Kidney (tissue), 14 donors: Measurements from ENCODE around the gene COMMD10. TPM values are rescaled to one million over a fixed set of nuclear protein-coding genes. Genes with fewer than 3 reads are reported as not detected.

Source experiments
- DNase-seq, 5 donors: peaks; one replicate each; pipeline ENCODE4 v3.0.0-alpha.2; 2013 to 2020
- FAIRE-seq: peaks from 2 replicates; lab custom pipeline; 2012; peaks lifted over from hg19 to GRCh38; lab: Jason Lieb, UNC
- H3K27ac ChIP-seq, 2 donors: one replicate each; pipeline ENCODE4 v1.7.0; 2013; ENCODE audit warnings: low read depth in 2 of 2, low read length in 2 of 2, inconsistent platforms in 1 of 2
- H3K27me3 ChIP-seq: one replicate; pipeline ENCODE4 v1.7.1; 2013; ENCODE audit warnings: low read length, inconsistent platforms; ENCODE audit not compliant: control insufficient read depth, insufficient read depth
- H3K36me3 ChIP-seq, 3 donors: one replicate each; pipeline versions ENCODE4 v1.7.0 to v1.7.1; 2013; ENCODE audit warnings: low read length in 3 of 3, control low read depth in 1 of 3, inconsistent platforms in 1 of 3; ENCODE audit not compliant: insufficient read depth in 3 of 3, control insufficient read depth in 2 of 3
- H3K4me1 ChIP-seq, 3 donors: one replicate each; pipeline versions ENCODE4 v1.7.0 to v1.7.1; 2013; ENCODE audit warnings: low read length in 3 of 3, inconsistent platforms in 1 of 3, low read depth in 1 of 3; ENCODE audit not compliant: control insufficient read depth in 2 of 3, insufficient read depth in 2 of 3
- H3K4me3 ChIP-seq, 3 donors: one replicate each; pipeline versions ENCODE4 v1.7.0 to v1.8.1; 2013; ENCODE audit warnings: low read length in 3 of 3, control low read depth in 1 of 3, inconsistent platforms in 1 of 3
- H3K9ac ChIP-seq, 3 donors: one replicate each; pipeline versions ENCODE4 v1.7.0 to v1.7.1; 2013; ENCODE audit warnings: low read length in 3 of 3, control low read depth in 1 of 3, inconsistent platforms in 1 of 3
- H3K9me3 ChIP-seq, 3 donors: one replicate each; pipeline versions ENCODE4 v1.7.0 to v1.7.1; 2013; ENCODE audit warnings: low read length in 3 of 3, control low read depth in 1 of 3, inconsistent platforms in 1 of 3; ENCODE audit not compliant: control insufficient read depth in 2 of 3, insufficient read depth in 1 of 3
- CTCF ChIP-seq: IDR thresholded peaks from 3 replicates; pipeline ENCODE4 v1.5.1; 2012; ENCODE audit warnings: mild to moderate bottlenecking, moderate library complexity, borderline replicate concordance; ENCODE audit not compliant: insufficient read depth; ENCODE audit errors: extremely low read depth
- intact Hi-C: fragments of 100-400 bp; cut with DNase I; formaldehyde crosslinking; loops from one replicate; pipeline ENCODE4 v1.11.1; 2022
- polyA plus RNA-seq: library from polyadenylated mRNA; stranded (reverse); fragments of 350-450 nt; fragmentation: Illumina TruSeq; extraction: RNeasy Lipid Tissue Mini Kit (QIAGEN cat#74804); gene quantifications from one replicate; pipeline ENCODE4 v1.2.3, GENCODE V29; 2014; ENCODE audit warnings: low read depth, low replicate concordance; ENCODE audit not compliant: insufficient read depth
- total RNA-seq: library from RNA; stranded (reverse); fragmentation: NEBNext Ultra II Directional; extraction: Animal tissue kit (Norgen Biotek cat#: 25700); gene quantifications from one replicate; pipeline ENCODE4 v1.2.1, GENCODE V29; 2021
- donor health status: control.
- donor health status: control.
- donor health status: control.
- donor health status: control.
- donor health status: control.
- donor health status: DM: yes; HTN: yes; CAD: no.
- donor health status: Normal renal cell carcinoma (clear cell type).

The COMMD10 gene
- total and polyA plus RNA-seq, 2 donors from 2014 or later, result 37.6 to 41.1 TPM

GRCh38 chr5:116292321-116292720 lies 207.5 kb downstream of the COMMD10 start:
- no peak for FAIRE-seq

GRCh38 chr5:116296335-116297072 lies 211.7 kb downstream of the COMMD10 start:
- H3K9ac ChIP-seq, result no peak overlapping the region
- intact Hi-C loops, result no loop called here
- peak overlapping the region in 1 of 2 donors; percentile 14 for H3K27ac ChIP-seq
- TF ChIP-seq CTCF, result no peak
- peaks cover 0 to 8% (median 0%) of the 10 kb centered on the region in 3 donors for H3K9me3 ChIP-seq
- H3K27me3 ChIP-seq, result no peaks in the 10 kb centered on the region
- peak; percentile 76 for FAIRE-seq
- peak in 1 of 5 donors; percentile 30 for DNase-seq
- peaks cover 0 to 2% (median 0%) of the 10 kb centered on the region in 3 donors for H3K36me3 ChIP-seq
- peaks cover 0 to 4% (median 0%) of the 10 kb centered on the region in 3 donors for H3K4me1 ChIP-seq
- H3K4me3 ChIP-seq, result no peak overlapping the region

More at GRCh38 chr5:116292321-116292720, 207.5 kb downstream of the COMMD10 start:
- no peak for TF ChIP-seq CTCF
- H3K9me3 ChIP-seq, result no peaks in the 10 kb centered on the region
- H3K4me3 ChIP-seq, result no peak overlapping the region
- intact Hi-C loops, result no loop called here
- no peaks in the 10 kb centered on the region for H3K36me3 ChIP-seq
- no peaks in the 10 kb centered on the region for H3K27me3 ChIP-seq
- peak in 2 of 5 donors; percentile 33 to 44 for DNase-seq
- H3K4me1 ChIP-seq, result peaks cover 0 to 4% (median 3%) of the 10 kb centered on the region in 3 donors
- H3K27ac ChIP-seq, result no peak overlapping the region
- H3K9ac ChIP-seq, result no peak overlapping the region

- no peak overlapping the region for H3K4me3 ChIP-seq
- FAIRE-seq (no peak), DNase-seq (no peak)
- H3K36me3 ChIP-seq, result peaks cover 0 to 2% (median 0%) of the 10 kb centered on the region in 3 donors
- no peak overlapping the region for H3K27ac ChIP-seq
- no peak for TF ChIP-seq CTCF
- H3K9me3 ChIP-seq, result peaks cover 0 to 8% (median 0%) of the 10 kb centered on the region in 3 donors
- peaks cover 0 to 4% (median 0%) of the 10 kb centered on the region in 3 donors for H3K4me1 ChIP-seq
- no peaks in the 10 kb centered on the region for H3K27me3 ChIP-seq
- H3K9ac ChIP-seq, result no peak overlapping the region
- intact Hi-C loops, result no loop called here
Observed at GRCh38 chr5:116297296-116297814, 212.5 kb downstream of the COMMD10 start.
